ENCODE results near the gene CERCAM.
"Not testable (repeated sequence)": the region's sequence is repeated elsewhere in the genome, so short reads cannot be mapped to it uniquely, and the experiment has no call there.

Gene CERCAM

DNA sequence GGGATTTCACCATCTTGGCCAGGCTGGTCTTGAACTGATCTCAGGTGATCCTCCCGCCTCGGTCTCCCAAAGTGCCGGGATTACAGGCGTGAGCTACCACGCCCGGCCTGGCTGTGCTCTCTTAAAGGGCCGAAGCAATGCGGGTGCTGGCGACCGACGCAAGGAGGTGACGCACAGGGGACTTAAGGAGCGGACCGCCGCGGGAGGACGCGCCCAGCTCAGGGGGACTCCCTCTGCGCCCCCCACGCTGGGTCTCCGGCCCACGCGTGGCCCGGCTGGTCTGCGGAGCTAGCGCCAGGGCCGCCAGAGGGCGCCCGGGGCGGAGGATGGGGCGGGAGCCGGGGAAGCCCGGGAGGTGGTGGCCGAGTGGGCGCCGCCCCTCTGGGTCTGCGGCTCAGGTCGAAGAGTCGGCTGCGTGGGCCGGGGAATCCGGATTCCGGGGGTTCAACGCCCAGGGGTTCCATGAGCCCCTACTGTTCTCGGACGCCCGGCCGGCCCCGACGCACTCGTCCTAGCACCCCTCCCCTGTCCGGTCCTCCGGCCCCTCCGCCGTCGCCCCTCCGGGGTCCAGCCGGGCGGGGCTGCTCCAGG, 502 bp upstream of the CERCAM start:
- peak; percentile 46 for DNase-seq

GRCh38 chr9:128421482-128421996, 882 bp downstream of the CERCAM start:
- no peak for DNase-seq

GRCh38 chr9:128422022-128422782, 1.5 kb downstream of the CERCAM start:
- DNase-seq = not testable (repeated sequence)

- no peak for DNase-seq
These were observed 2.1 kb downstream of the CERCAM start for GRCh38 chr9:128422783-128423150.

DNA sequence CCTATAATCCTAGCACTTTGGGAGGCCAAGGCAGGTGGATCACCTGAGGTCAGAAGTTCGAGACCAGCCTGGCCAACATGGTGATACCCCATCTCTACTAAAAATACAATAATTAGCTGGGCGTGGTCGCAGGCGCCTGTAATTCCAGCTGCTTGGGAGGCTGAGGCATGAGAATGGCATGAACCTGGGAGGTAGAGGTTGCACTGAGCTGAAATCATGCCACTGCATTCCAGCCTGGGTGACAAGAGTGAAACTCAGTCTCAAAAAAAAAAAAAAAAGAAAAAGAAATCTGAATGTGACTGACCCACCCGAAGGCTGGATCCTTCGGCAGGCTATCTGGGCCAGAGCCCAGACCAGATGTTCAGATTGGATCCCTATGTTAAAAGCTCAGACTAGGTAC, 2.7 kb downstream of the CERCAM start:
- DNase-seq = not testable (repeated sequence)

GRCh38 chr9:128424268-128424780, 3.7 kb downstream of the CERCAM start:
- no peak for DNase-seq

DNA sequence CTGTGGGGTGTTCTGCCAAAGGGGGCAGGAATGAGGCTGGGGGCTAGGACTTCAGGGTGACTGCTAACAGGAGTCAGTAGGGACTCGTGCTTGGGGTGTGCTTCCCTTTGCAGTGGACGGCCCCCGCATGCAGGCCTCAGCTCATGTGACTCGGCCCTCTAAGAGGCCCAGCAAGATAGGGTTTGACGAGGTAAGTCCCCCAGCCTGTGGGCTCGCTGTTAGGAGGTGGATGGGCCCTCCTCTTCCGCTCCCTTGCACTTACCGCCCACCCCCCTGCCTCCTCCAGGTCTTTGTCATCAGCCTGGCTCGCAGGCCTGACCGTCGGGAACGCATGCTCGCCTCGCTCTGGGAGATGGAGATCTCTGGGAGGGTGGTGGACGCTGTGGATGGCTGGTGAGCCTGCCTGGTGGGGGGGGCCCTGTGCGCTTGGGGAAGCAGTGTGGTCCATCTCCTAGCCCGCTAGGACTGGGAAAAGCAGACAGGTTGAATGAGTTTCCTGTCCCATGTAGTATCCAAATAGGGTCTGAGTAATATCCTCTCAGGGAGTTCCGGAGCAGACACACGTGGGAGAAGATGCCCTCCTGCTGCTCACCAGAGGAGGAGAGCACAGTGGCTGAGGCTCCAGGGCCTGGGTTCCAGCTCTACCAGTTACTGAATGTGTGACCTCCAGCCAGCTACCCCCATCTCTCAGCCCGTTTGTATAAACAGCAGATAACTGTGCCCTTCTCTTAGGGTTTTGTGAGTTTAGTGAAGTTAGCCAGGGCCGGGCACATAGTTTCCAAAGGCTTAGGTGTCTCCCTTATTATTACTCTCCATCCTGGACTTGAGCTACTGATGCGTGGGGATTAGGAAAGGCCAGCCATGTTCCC, 8.2 kb downstream of the CERCAM start:
- DNase-seq = no peak

GRCh38 chr9:128429513-128430086, 8.9 kb downstream of the CERCAM start:
- DNase-seq = no peak

GRCh38 chr9:128431207-128431606, 10.6 kb downstream of the CERCAM start:
- no peak for DNase-seq

- no peak for DNase-seq
These were observed 13.7 kb downstream of the CERCAM start for GRCh38 chr9:128434340-128434739.

DNA sequence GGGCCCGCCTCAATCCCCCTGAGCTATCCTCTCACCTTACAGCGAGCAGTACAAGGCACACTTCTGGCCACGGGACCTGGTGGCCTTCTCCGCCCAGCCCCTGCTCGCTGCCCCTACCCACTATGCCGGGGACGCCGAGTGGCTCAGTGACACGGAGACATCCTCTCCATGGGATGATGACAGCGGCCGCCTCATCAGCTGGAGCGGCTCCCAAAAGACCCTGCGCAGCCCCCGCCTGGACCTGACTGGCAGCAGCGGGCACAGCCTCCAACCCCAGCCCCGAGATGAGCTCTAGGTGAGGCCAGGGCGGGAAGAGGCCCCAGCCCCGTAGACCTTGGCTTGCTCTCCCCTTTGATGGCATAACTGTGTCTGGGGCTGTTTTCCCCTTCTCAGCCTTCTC, 15.0 kb downstream of the CERCAM start:
- no peak for DNase-seq

DNA sequence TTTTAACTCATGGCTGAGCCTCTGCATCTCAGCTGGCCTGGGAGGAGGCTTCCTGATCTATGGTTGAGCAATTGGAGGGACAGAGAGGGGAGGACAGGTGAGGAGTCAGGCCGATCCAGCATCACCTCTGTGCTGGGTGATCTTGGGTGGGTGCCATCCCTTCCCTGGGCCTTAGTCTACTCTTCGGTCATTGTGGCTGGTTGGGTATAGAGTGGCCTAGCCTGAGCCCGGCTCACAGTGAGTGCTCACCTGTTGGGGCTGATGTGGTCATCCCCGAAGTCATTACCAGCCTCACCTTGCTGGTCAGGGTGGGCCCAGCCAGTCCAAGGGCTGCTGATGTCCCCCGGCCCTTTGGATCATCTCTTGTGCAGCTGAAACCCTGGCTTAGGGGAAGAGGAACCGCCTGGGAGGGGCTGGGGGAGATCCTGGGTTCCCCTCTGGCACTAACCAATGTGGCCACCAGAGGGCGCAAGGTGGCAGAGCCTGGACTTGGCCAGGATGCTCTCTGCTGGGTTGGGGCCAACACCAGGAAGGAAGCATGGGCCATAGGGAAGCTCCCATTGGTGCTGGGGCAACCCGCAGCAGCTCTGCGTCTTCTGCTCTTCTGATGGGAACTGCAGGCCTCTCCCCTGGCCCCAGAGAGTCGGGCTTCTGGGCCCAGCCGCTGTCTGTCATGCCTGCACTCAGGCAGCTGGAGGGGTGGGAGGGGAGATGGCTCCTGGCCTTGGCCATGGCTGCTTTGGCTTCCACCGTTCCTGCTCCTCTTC, 17.9 kb downstream of the CERCAM start:
- DNase-seq = peak; percentile 71

DNA sequence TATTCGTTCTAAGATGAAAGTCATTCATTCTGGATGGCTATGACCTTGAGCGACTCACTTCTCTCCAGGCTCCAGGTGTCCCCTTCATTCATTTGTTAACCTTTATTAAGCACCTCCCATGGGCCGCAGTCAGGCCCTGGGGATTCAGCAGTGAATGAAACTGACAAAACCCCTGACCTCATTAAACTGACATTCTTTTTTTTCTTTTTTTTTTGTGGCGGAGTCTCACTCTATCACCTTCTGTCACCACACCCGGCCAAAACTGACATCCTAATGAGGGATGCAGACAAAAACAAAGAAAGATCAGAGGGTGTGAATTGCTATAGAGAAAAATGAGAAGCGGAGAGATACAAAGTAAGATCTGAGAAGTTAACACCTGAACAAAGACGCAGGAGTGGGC, 18.6 kb downstream of the CERCAM start:
- DNase-seq = no peak

- DNase-seq = no peak
These were observed 21.5 kb downstream of the CERCAM start for GRCh38 chr9:128442150-128442549.

DNA sequence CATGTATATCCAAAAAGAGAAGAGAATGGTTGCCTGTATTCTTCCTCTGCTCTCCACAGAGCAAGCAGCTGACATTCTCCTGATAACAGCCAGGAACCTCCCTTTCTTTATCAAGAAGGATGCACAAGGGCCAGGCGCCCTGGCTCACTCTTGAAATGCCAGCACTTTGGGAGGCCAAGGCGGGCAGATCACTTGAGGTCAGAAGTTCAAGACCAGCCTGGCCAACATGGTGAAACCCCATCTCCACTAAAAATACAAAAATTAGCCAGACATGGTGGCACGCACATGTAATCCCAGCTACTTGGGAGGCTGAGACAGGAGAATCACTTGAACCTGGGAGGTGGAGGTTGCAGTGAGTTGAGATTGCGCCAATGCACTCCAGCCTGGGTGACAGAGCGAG, 25.8 kb downstream of the CERCAM start:
- DNase-seq = not testable (repeated sequence)

DNA sequence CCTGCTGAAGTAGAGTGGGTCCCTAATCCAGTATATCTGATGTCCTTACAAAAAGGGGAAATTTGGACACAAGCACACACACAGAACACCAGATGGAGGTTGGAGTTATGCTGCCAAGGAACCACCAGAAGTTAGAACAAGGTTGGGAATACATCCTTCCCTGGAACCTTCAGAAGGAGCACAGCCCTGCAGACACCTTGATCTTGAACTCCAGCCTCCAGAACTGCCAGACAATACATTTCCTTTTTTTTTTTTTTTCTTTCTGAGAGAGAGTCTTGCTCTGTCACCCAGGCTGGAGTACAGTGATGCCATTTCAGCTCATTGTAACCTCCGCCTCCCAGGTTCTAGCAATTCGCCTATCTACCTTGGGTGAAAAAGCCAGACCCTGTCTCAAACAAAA, 28.1 kb downstream of the CERCAM start:
- no peak for DNase-seq

- DNase-seq = no peak
These were observed 34.3 kb downstream of the CERCAM start for GRCh38 chr9:128454991-128455390.

DNA sequence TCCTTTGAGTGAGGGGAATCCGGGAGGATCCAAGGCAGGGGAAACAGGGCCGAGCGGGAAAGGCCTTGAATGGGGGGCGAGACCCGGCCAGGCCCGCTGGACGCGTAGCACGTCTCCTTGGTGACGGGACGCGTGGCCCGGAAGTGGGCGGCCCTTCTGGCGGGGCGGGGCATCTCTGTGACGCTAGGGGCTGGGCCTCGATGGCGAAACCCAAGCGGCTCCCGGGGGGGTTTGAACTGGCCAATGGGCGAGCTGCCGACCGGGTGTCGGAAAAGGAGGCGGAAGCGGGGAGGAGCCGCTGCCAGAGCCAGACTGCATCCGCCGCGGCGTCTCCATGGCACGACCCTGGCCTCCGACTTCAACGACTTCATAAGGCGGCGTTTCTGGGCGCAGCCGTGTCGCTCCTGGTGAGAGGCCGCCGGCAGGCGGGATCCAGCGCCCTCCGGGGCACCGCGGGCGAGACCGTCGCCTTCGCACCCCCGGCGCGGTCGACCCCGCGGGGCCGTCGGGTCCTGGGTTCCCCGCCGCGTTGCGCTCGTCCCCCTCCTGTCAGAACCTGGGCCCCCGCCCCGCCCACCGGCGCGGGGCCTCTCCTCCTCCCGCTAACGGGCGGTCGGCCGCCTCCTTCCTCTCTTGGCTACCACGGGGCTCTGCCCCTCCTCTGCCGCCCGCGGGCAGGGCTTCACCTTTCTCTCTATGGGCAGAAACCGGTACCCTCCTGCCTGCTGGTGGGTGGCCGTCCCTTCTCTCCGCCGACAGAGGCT, 35.4 kb downstream of the CERCAM start, which contains the start of gene ODF2:
TSS of gene ODF2 (plus strand) at position 158 of the 764 bp plus-strand sequence. CDS start at position 244, 86 bp downstream.
- peak; percentile 97 for DNase-seq

- peak; percentile 64 for DNase-seq
These were observed 36.0 kb downstream of the CERCAM start for GRCh38 chr9:128456613-128457061.

DNA sequence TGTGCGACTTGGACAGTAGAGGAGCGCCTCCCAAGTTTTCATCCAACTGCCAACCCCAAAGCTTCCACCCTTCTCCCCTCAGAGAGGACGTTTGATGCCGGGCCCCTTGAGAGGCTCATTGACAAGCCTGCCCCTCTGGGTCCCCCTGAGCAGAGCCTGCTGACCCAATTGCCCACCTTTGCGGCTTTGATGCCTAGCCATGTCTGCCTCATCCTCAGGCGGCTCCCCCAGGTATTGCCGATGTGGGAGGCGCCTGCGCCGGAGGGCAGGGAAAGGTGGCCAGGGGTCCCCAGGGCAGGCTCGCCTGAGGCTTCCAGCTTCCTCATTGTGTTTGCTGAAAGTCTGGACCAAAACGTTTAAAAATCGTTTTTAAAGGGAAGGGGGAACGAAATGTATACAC, 36.5 kb downstream of the CERCAM start:
- no peak for DNase-seq

DNA sequence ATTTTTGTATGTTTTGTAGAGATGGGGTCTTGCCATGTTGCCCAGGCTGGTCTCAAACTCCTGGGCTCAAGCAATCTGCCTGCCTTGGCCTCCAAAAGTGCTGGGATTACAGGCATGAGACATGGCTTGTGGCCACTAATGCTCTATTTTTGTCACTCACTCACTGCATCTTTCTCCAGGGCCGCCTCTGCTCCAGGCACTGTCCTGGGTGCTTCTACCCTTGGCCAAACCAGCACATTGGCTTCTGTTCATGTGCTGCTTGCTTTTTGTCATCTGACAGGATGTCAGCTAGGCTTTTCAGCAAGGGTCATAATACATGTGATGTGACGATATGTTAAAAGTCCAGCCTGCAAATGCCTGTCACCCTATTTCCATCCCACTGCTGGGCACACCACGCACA, 38.4 kb downstream of the CERCAM start:
- DNase-seq = no peak
